ENCODE data around the gene NCAM2.

Gene NCAM2

DNA sequence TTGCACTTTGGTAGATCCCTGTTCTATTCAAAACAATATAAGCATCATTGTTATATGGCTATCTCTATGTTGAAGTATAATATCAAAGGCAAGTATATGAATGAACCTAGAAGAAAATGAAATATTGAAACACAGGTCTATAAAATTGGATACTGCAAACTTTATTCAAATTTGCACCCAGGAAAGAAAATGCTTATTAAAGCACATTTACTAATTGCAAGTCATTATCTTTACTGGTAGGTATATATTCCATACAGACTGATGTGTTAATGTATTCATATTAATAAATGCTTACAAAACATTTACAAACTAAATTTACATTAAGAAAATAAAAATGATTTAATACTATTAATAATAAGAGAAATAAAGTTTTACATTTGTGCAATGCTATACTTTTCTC, 469.8 kb downstream of the NCAM2 start:
- H3K9ac ChIP-seq (ENCODE audit: low read length) = no peak overlapping the region
- no peaks in the 10 kb centered on the region for H3K4me1 ChIP-seq (ENCODE audit: control insufficient read depth, low read depth, low read length)

DNA sequence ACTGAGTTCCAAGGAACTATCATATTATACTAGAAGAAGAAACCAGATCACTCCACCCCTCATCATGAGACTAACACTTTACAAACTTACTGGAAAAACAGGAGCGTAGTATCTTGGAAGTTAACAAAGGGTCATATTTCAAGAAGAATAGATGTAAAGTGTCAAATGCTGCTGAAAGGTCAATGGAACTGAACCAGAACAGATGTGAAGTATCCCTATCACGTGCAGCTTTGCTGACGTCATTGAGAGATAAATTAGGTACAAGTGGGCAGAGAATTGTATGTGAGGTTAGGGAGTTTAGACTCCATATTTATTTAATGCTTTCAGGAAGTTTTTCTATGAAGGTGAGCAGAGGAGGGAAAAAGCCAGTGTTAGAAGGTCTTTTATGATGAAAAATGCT, 483.0 kb downstream of the NCAM2 start:
- H3K9me3 ChIP-seq (ENCODE audit: control insufficient read depth, low read depth, low read length) = no peaks in the 10 kb centered on the region
- H3K27me3 ChIP-seq (ENCODE audit: control insufficient read depth, insufficient read depth, low read length) = no peaks in the 10 kb centered on the region
- H3K4me1 ChIP-seq (ENCODE audit: control insufficient read depth, low read depth, low read length) = no peaks in the 10 kb centered on the region
- H3K36me3 ChIP-seq (ENCODE audit: control insufficient read depth, low read depth, low read length) = no peaks in the 10 kb centered on the region
- H3K9ac ChIP-seq (ENCODE audit: low read length) = no peak overlapping the region
- no peak overlapping the region for H3K27ac ChIP-seq (ENCODE audit: low read length)
- no peak overlapping the region for H3K4me3 ChIP-seq (ENCODE audit: low read length)

More for the DNA sequence above, 469.8 kb downstream of the NCAM2 start:
- H3K4me3 ChIP-seq (ENCODE audit: low read length) = no peak overlapping the region
- H3K9me3 ChIP-seq (ENCODE audit: control insufficient read depth, low read depth, low read length) = no peaks in the 10 kb centered on the region
- H3K36me3 ChIP-seq (ENCODE audit: control insufficient read depth, low read depth, low read length) = no peaks in the 10 kb centered on the region
- H3K27me3 ChIP-seq (ENCODE audit: control insufficient read depth, insufficient read depth, low read length) = no peaks in the 10 kb centered on the region
- H3K27ac ChIP-seq (ENCODE audit: low read length) = no peak overlapping the region

DNA sequence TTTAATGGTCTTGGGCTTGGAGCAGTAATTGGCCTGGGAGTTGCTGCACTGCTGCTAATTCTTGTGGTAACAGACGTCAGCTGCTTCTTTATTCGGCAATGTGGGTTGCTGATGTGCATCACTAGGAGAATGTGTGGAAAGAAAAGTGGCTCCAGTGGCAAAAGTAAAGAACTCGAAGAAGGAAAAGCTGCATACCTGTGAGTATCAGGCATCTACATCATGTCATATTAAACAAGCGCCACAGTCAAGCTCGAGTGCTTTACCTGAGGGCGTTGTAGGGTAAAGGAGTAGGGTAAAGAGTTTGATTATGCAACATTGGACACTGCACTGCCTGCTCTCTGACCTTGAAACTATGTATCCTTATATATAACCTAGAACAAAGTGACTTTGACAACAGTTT, 510.6 kb downstream of the NCAM2 start:
- Histone ChIP-seq H3K27ac (ENCODE audit: low read length) (no peak overlapping the region), H3K36me3 (ENCODE audit: control insufficient read depth, low read depth, low read length) (no peaks in the 10 kb centered on the region), H3K27me3 (ENCODE audit: control insufficient read depth, insufficient read depth, low read length) (no peaks in the 10 kb centered on the region), H3K9ac (ENCODE audit: low read length) (no peak overlapping the region), H3K4me3 (ENCODE audit: low read length) (no peak overlapping the region), H3K9me3 (ENCODE audit: control insufficient read depth, low read depth, low read length) (no peaks in the 10 kb centered on the region), H3K4me1 (ENCODE audit: control insufficient read depth, low read depth, low read length) (no peaks in the 10 kb centered on the region)

DNA sequence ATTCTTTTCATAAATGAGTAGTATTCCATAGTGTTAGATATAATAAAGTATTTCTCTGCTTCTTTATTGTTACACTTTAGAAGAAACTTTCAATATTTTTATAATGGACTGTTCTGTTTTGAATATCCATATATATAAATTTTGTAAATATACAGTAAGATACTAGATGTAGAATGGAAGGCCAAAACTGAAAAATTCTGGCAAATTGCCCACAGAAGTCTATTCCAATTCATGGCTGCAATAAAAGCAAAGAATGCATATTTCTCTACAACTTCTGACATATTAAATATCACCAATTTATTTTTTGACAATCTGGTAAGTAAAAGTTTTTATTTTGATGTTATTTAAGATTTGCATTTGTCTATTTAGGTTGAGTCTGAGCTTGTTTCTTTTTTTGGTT, 532.5 kb downstream of the NCAM2 start:
- Histone ChIP-seq H3K4me1 (ENCODE audit: control insufficient read depth, low read depth, low read length) (no peaks in the 10 kb centered on the region), H3K36me3 (ENCODE audit: control insufficient read depth, low read depth, low read length) (no peaks in the 10 kb centered on the region), H3K9ac (ENCODE audit: low read length) (no peak overlapping the region), H3K9me3 (ENCODE audit: control insufficient read depth, low read depth, low read length) (no peaks in the 10 kb centered on the region), H3K4me3 (ENCODE audit: low read length) (no peak overlapping the region), H3K27ac (ENCODE audit: low read length) (no peak overlapping the region), H3K27me3 (ENCODE audit: control insufficient read depth, insufficient read depth, low read length) (no peaks in the 10 kb centered on the region)

- no peaks in the 10 kb centered on the region for H3K4me1 ChIP-seq (ENCODE audit: control insufficient read depth, low read depth, low read length)
- no peaks in the 10 kb centered on the region for H3K9me3 ChIP-seq (ENCODE audit: control insufficient read depth, low read depth, low read length)
- H3K36me3 ChIP-seq (ENCODE audit: control insufficient read depth, low read depth, low read length) = no peaks in the 10 kb centered on the region
- no peaks in the 10 kb centered on the region for H3K27me3 ChIP-seq (ENCODE audit: control insufficient read depth, insufficient read depth, low read length)
- no peak overlapping the region for H3K9ac ChIP-seq (ENCODE audit: low read length)
- no peak overlapping the region for H3K4me3 ChIP-seq (ENCODE audit: low read length)
- H3K27ac ChIP-seq (ENCODE audit: low read length) = no peak overlapping the region
Measured at GRCh38 chr21:21547368-21547953, 549.3 kb downstream of the NCAM2 start.

GRCh38 chr21:21559285-21560045, 561.3 kb downstream of the NCAM2 start:
- no peak overlapping the region for H3K27ac ChIP-seq (ENCODE audit: low read length)
- no peaks in the 10 kb centered on the region for H3K27me3 ChIP-seq (ENCODE audit: control insufficient read depth, insufficient read depth, low read length)
- no peaks in the 10 kb centered on the region for H3K36me3 ChIP-seq (ENCODE audit: control insufficient read depth, low read depth, low read length)
- no peaks in the 10 kb centered on the region for H3K4me1 ChIP-seq (ENCODE audit: control insufficient read depth, low read depth, low read length)
- no peak overlapping the region for H3K9ac ChIP-seq (ENCODE audit: low read length)
- H3K9me3 ChIP-seq (ENCODE audit: control insufficient read depth, low read depth, low read length) = peaks cover 9% of the 10 kb centered on the region
- H3K4me3 ChIP-seq (ENCODE audit: low read length) = no peak overlapping the region
